MCF 10A (cell line): ENCODE results near the gene DHX34. TPM values are rescaled to one million over a fixed set of nuclear protein-coding genes. Genes with fewer than 3 reads are reported as not detected.

ENCODE experiments used
- BruUV-seq: library from RNA; stranded (reverse); fragments of 400-500 nt; replicated peaks from 2 replicates; lab custom pipeline; 2021; lab: Mats Ljungman, UMichigan
- CTCF ChIA-PET: fragments of 300-600 bp; sonication (Branson Sonifier 250); formaldehyde crosslinking; extraction: SDS; loops from one replicate; lab custom pipeline; 2021; ENCODE audit warnings: antibody characterized with exemption, inconsistent platforms; lab: Yijun Ruan, JAX
- POLR2A ChIA-PET: fragments of 300-600, 350-650 bp; sonication (Branson Sonifier 250); formaldehyde crosslinking; extraction: SDS; loops from one replicate; lab custom pipeline; 2020; ENCODE audit warnings: antibody characterized with exemption, inconsistent platforms; lab: Yijun Ruan, JAX
- DNase-seq: peaks from one replicate; pipeline ENCODE4 v3.0.0-alpha.2; 2018; ENCODE audit not compliant: unreplicated experiment
- H3K27ac Mint-ChIP-seq: one replicate; pipeline ENCODE4 v1.8.0; 2022; ENCODE audit warnings: mild to moderate bottlenecking, low read depth, mixed read lengths; ENCODE audit not compliant: unreplicated experiment
- H3K27me3 Mint-ChIP-seq: one replicate; pipeline ENCODE4 v1.8.0; 2022; ENCODE audit warnings: mixed read lengths; ENCODE audit not compliant: insufficient read depth, unreplicated experiment
- H3K36me3 Mint-ChIP-seq: one replicate; pipeline ENCODE4 v1.8.0; 2022; ENCODE audit warnings: mild to moderate bottlenecking, moderate library complexity, mixed read lengths; ENCODE audit not compliant: insufficient read depth, unreplicated experiment
- H3K4me1 Mint-ChIP-seq: one replicate; pipeline ENCODE4 v1.8.0; 2022; ENCODE audit warnings: mixed read lengths; ENCODE audit not compliant: insufficient read depth, unreplicated experiment
- H3K4me3 Mint-ChIP-seq: one replicate; pipeline ENCODE4 v1.8.0; 2022; ENCODE audit warnings: mild to moderate bottlenecking, moderate library complexity, mixed read lengths; ENCODE audit not compliant: unreplicated experiment
- H3K9me3 Mint-ChIP-seq: one replicate; pipeline ENCODE4 v1.8.0; 2022; ENCODE audit warnings: mixed read lengths; ENCODE audit not compliant: unreplicated experiment
- CTCF ChIP-seq: fragments of 200-600 bp; IDR thresholded peaks from one replicate; pipeline ENCODE4 v1.8.0; 2022; ENCODE audit warnings: antibody characterized with exemption, mild to moderate bottlenecking; ENCODE audit not compliant: unreplicated experiment
- intact Hi-C: fragments of 100-400 bp; cut with micrococcal nuclease; formaldehyde crosslinking; loops from 2 replicates; pipeline ENCODE4 v1.14.1; 2022
- total RNA-seq: library from RNA; stranded (reverse); gene quantifications from 2 replicates; pipeline ENCODE4 v1.2.3, GENCODE V29; 2022

Gene DHX34
- total RNA-seq, 1 experiment from 2014 or later, result 34.7 TPM

GRCh38 chr19:47389150-47389556 lies 40.0 kb downstream of the DHX34 start:
- no peak for TF ChIP-seq CTCF
- H3K36me3 Mint-ChIP-seq, result peaks cover 4% of the 10 kb centered on the region
- no peaks in the 10 kb centered on the region for H3K9me3 Mint-ChIP-seq
- no peak overlapping the region for H3K27ac Mint-ChIP-seq
- peaks cover 6% of the 10 kb centered on the region for H3K4me1 Mint-ChIP-seq
- no TSS peak for BruUV-seq
- POLR2A ChIA-PET, result interaction anchor here (0.7 to 1.3 kb wide), 4 partner anchors 97 to 454 kb away, joined by 3 to 7 read pairs (median 3); no protein-coding TSS in a partner anchor
- intact Hi-C loops, result no loop called here
- DNase-seq, result no peak
- H3K27me3 Mint-ChIP-seq, result peaks cover 10% of the 10 kb centered on the region
- CTCF ChIA-PET, result interaction anchor here (0.6 to 1.4 kb wide), 5 partner anchors 11 to 850 kb away, joined by 3 to 5 read pairs (median 5); partner anchors contain the start of gene DHX34
- H3K4me3 Mint-ChIP-seq, result no peak overlapping the region

- Mint-ChIP-seq H3K4me3 (no peak overlapping the region), H3K27me3 (peaks cover 17% of the 10 kb centered on the region), H3K27ac (no peak overlapping the region), H3K9me3 (no peaks in the 10 kb centered on the region), H3K36me3 (no peaks in the 10 kb centered on the region), H3K4me1 (peaks cover 9% of the 10 kb centered on the region)
- ChIA-PET CTCF (interaction anchor here (0.5 to 2.8 kb wide), 38 partner anchors 9 to 1229 kb away, joined by 3 to 36 read pairs (median 4); partner anchors contain the start of gene DHX34), POLR2A (interaction anchor here (0.6 to 1.5 kb wide), 9 partner anchors 10 to 107 kb away, joined by 3 to 6 read pairs (median 4); partner anchors contain the start of gene DHX34)
- intact Hi-C loops, result loop anchor here (1.0 to 2.0 kb wide), 2 partner anchors 95 to 106 kb away; no protein-coding TSS in a partner anchor
- no peak for DNase-seq
- no peak for TF ChIP-seq CTCF
- no TSS peak for BruUV-seq
These were observed 41.7 kb downstream of the DHX34 start for GRCh38 chr19:47390533-47391488.

- Mint-ChIP-seq H3K27ac (no peak overlapping the region), H3K27me3 (peaks cover 17% of the 10 kb centered on the region), H3K9me3 (no peaks in the 10 kb centered on the region), H3K4me1 (peaks cover 9% of the 10 kb centered on the region), H3K36me3 (no peaks in the 10 kb centered on the region), H3K4me3 (no peak overlapping the region)
- peak; percentile 82 for DNase-seq
- ChIA-PET CTCF (interaction anchor here (0.5 to 2.8 kb wide), 36 partner anchors 8 to 1229 kb away, joined by 3 to 36 read pairs (median 4); partner anchors contain the start of gene DHX34), POLR2A (interaction anchor here (0.8 to 1.5 kb wide), 7 partner anchors 9 to 108 kb away, joined by 3 to 6 read pairs (median 5); partner anchors contain the start of gene DHX34)
- BruUV-seq, result no TSS peak
- intact Hi-C loops, result loop anchor here (1.0 to 2.0 kb wide), 2 partner anchors 95 to 107 kb away; no protein-coding TSS in a partner anchor
- TF ChIP-seq CTCF, result peak; percentile 90
These were observed 42.6 kb downstream of the DHX34 start for GRCh38 chr19:47391510-47392223.
